ENCODE data around the gene PRKCH.
"Not testable (repeated sequence)": the region's sequence is repeated elsewhere in the genome, so short reads cannot be mapped to it uniquely, and the experiment has no call there.

DNA sequence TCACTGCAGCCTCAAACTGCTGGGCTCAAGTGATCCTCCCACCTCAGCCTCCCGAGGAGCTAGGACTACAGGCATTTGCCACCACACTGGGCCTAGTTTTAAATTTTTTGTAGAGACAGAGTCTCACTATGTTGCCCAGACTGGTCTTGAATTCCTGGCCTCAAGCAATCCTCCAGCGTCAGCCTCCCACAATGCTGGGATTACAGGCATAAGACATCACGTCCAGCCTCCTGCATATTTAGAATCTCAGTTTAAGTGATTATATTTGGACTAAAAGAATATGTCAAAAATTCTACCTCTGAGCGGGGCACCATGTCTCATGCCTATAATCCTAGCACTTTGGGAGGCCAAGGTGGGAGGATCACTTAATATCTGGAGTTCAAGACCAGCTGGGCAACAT, 12.7 kb upstream of the PRKCH start:
- TF ChIP-seq, protein P1, sequence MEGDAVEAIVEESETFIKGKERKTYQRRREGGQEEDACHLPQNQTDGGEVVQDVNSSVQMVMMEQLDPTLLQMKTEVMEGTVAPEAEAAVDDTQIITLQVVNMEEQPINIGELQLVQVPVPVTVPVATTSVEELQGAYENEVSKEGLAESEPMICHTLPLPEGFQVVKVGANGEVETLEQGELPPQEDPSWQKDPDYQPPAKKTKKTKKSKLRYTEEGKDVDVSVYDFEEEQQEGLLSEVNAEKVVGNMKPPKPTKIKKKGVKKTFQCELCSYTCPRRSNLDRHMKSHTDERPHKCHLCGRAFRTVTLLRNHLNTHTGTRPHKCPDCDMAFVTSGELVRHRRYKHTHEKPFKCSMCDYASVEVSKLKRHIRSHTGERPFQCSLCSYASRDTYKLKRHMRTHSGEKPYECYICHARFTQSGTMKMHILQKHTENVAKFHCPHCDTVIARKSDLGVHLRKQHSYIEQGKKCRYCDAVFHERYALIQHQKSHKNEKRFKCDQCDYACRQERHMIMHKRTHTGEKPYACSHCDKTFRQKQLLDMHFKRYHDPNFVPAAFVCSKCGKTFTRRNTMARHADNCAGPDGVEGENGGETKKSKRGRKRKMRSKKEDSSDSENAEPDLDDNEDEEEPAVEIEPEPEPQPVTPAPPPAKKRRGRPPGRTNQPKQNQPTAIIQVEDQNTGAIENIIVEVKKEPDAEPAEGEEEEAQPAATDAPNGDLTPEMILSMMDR (IDR thresholded peaks at IDR 0.05) = not testable (repeated sequence)
- not testable (repeated sequence) for TF ChIP-seq POLR2AphosphoS5 (IDR thresholded peaks at IDR 0.05; ENCODE audit: insufficient read depth in 1 of 2, low read depth in 1 of 2)
